GM21576 (cell line): ENCODE measurements around the gene SOCS6.

Source experiments
- ATAC-seq: cut with Tn5 transposase; IDR thresholded peaks from one replicate; pipeline ENCODE4 v1.9.1; 2021; ENCODE audit warnings: mild to moderate bottlenecking, moderate library complexity; ENCODE audit not compliant: unreplicated experiment

Gene SOCS6

GRCh38 chr18:70288171-70288850 lies 534 bp upstream of the SOCS6 start:
- ATAC-seq, result peak; percentile 22

GRCh38 chr18:70289351-70290312 lies 787 bp downstream of the SOCS6 start:
- peak; percentile 49 for ATAC-seq

GRCh38 chr18:70290482-70291294 lies 1.8 kb downstream of the SOCS6 start:
- no peak for ATAC-seq

GRCh38 chr18:70291295-70291574 lies 2.4 kb downstream of the SOCS6 start:
- ATAC-seq, result no peak

GRCh38 chr18:70292628-70293027 lies 3.8 kb downstream of the SOCS6 start:
- no peak for ATAC-seq

- ATAC-seq, result no peak
Observed at GRCh38 chr18:70293166-70293565, 4.3 kb downstream of the SOCS6 start.

GRCh38 chr18:70294471-70295191 lies 5.8 kb downstream of the SOCS6 start:
- no peak for ATAC-seq

- ATAC-seq, result no peak
Observed at GRCh38 chr18:70295192-70296188, 6.6 kb downstream of the SOCS6 start.

- no peak for ATAC-seq
Observed at GRCh38 chr18:70296289-70296688, 7.4 kb downstream of the SOCS6 start.

- no peak for ATAC-seq
Observed at GRCh38 chr18:70296781-70297180, 7.9 kb downstream of the SOCS6 start.

- no peak for ATAC-seq
Observed at GRCh38 chr18:70299393-70299792, 10.5 kb downstream of the SOCS6 start.

- ATAC-seq, result no peak
Observed at GRCh38 chr18:70301667-70302066, 12.8 kb downstream of the SOCS6 start.

GRCh38 chr18:70308555-70309294 lies 19.9 kb downstream of the SOCS6 start:
- no peak for ATAC-seq

GRCh38 chr18:70310560-70311320 lies 21.9 kb downstream of the SOCS6 start:
- ATAC-seq, result no peak

GRCh38 chr18:70311726-70312125 lies 22.9 kb downstream of the SOCS6 start:
- ATAC-seq, result no peak

GRCh38 chr18:70313640-70314039 lies 24.8 kb downstream of the SOCS6 start:
- no peak for ATAC-seq

GRCh38 chr18:70314151-70314782 lies 25.4 kb downstream of the SOCS6 start:
- ATAC-seq, result no peak

- no peak for ATAC-seq
Observed at GRCh38 chr18:70319187-70319586, 30.3 kb downstream of the SOCS6 start.
